ENCODE data around the gene DBNDD1.

The DBNDD1 gene

DNA sequence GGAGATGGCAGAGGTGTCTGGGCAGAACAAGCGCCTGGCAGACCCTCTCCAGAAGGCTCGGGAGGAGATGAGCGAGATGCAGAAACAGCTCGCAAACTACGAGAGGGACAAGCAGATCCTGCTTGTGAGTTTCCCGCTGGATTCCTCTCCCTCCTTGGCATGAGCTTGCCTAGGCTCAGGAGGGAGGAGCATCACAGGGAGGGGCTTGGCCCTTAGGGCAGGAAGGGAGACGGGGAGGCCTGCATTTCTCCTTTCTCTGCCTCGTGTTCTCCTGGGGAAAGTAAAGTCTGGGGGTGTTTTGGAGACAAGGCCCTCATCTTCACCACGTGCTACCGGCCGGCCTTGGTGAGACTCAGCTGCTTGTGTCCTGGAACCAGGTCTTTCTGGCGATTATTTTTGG lies 18.0 kb upstream of the DBNDD1 start:
- DNase-seq (ENCODE audit: insufficient read length, low spot score) (no peak), FAIRE-seq (no peak)

DNA sequence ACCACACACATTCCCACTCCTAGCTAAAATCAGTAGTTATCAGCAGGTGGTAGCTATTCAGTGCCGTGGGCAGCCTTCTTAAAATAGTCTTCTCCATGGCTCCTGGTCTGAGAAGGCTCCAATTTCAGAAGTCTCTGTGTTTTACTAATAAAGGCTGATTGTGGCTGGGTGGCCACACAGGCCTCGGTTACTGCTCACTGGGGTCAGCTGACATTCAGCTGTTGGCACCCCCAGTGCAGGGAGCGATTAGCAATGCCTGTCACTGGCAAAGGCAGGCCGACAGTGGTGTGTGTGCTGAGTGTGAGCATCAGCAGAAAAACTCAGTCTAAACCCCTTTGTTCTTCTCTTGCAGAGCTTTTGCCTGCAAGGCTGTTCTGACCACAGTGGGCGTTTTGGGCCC lies 16.6 kb upstream of the DBNDD1 start:
- FAIRE-seq (no peak), DNase-seq (ENCODE audit: insufficient read length, low spot score) (no peak)

DNA sequence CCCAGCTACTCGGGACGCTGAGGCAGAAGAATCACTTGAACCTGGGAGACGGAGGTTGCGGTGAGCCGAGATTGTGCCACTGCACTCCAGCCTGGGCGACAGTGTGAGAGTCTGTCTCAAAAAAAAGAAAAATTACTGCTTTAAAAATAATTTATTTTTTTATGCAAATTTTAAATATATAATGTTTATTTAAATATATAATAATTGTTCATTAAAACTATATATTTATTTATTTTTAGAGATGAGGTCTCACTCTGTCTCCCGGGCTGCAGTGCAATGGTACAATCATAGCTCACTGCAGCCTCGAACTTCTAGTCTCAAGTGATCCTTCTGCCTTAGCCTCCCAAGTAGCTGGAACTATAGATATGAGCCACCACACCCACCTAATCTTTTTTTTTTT lies 15.2 kb upstream of the DBNDD1 start:
- no peak for FAIRE-seq
- no peak for DNase-seq (ENCODE audit: insufficient read length, low spot score)

DNA sequence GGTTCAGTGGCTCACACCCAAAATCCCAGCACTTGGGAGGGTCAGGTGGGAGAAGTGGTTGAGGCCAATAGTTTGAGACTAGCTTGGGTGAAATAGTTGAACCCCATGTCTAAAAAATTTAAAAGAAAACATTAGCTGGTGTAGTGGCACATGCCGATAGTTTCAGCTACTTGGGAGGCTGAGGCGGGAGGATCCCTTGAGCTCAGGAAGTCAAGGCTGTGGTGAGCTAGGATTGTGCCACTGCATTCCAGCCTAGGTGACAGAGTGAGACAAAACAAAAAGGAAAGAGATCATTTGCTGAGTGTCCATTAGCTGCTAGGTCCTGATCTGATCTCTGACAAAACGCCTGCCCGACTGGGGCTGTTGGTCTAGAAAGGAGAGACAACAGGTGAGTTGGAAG lies 14.1 kb upstream of the DBNDD1 start:
- FAIRE-seq: no peak
- DNase-seq (ENCODE audit: insufficient read length, low spot score): no peak

DNA sequence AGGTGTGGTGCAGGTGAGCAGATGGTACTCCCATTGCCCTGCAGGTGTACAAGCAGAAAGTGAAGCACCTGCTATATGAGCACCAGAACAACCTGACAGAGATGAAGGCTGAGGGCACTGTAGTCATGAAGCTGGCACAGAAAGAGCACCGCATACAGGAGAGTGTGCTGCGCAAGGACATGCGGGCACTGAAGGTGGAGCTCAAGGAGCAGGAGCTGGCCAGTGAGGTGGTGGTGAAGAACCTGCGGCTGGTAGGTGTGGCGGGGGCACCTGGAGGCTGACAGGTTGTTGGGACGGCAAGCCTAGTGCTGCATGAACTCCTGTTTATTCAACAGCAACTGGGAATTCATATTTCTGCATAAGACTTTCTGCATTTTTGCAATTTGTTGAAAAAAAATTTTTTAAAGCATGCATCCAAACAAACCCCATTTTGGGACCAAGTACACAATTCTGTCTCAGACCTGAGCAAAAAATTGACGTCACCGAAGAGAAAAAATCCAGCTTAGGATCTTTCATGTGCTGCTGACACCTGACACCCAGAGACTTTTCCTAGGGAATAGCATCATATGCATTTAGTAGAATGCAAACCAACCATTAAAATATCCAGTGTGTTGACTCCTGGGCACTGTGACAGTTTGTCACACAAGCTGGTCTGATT lies 13.5 kb upstream of the DBNDD1 start:
- FAIRE-seq (no peak), DNase-seq (ENCODE audit: insufficient read length, low spot score) (no peak)

DNA sequence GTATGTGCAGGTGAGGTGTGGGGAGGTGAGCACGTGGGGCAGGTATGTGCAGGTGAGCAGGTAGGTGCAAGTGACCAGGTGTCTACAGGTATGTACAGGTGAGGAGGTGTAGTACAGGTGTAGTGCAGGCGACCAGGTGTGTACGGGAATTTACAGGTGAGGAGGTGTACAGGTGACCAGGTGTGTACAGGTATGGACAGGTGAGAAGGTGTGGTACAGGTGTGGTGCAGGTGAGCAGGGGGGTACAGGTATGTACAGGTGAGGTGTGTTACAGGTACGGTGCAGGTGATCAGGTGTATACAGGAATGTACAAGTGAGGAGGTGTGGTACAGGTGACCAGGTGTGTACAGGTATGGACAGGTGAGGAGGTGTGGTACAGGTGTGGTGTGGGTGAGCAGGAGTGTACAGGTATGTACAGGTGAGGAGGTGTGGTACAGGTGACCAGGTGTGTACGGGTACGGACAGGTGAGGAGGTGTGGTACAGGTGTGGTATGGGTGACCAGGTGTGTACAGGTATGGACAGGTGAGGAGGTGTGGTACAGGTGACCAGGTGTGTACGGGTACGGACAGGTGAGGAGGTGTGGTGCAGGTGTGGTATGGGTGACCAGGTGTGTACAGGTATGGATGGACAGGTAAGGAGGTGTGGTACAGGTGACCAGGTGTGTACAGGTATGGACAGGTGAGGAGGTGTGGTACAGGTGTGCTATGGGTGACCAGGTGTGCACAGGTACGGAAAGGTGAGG lies 12.8 kb upstream of the DBNDD1 start:
- DNase-seq (ENCODE audit: insufficient read length, low spot score) (no peak), FAIRE-seq (no peak)

DNA sequence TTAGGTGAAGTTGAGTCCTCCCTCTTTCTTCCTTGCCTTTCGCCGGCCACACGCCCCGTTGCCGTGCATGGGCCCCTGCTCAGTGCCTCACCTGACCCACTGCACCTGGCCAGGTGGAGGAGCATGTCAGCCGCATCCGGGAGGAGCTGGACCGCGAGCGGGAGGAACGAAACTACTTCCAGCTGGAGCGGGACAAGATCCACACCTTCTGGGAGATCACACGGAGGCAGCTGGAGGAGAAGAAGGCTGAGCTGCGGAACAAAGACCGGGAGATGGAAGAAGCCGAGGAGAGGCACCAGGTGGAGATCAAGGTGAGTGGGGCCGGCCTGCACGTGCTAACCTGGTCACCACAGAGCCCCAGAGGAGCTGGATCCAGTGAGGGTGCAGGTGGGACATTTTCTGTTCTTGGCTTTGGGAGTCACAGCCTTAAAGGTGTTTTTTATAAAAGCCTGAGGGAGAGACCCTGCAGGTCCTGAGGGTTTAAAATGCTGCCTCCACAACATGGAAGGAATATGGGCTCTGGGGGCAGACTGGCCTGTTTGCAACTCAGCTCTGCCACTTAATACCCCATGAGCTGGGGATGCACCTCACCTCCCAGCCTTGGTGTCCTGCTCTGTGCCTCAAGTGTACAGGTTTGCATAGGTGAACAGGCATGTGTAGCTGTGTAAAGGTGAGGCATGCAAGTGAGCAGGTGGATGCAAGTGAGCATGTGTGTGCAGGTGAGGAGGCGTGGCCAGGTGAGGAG lies 12.1 kb upstream of the DBNDD1 start:
- DNase-seq (ENCODE audit: insufficient read length, low spot score): no peak
- FAIRE-seq: no peak

DNA sequence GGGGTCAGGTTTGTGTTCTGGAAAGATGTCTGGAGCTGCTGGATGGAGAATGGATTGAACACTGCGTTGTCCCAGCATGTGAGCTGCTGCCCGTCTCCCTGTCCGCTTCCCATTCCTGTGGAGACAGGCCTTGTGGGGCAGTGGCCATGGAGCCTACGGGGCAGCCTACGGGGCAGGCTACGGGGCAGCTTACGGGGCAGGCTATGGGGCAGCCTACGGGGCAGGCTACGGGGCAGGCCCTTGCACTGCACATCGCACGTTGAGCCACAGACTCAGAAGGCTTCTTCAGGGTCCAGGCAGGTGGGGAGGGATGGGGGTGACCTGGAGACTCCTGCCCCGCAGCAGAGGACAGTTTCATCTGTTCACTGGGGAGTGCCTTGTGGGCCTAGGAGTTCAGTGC lies 9.7 kb upstream of the DBNDD1 start:
- DNase-seq (ENCODE audit: insufficient read length, low spot score) (no peak), FAIRE-seq (no peak)

DNA sequence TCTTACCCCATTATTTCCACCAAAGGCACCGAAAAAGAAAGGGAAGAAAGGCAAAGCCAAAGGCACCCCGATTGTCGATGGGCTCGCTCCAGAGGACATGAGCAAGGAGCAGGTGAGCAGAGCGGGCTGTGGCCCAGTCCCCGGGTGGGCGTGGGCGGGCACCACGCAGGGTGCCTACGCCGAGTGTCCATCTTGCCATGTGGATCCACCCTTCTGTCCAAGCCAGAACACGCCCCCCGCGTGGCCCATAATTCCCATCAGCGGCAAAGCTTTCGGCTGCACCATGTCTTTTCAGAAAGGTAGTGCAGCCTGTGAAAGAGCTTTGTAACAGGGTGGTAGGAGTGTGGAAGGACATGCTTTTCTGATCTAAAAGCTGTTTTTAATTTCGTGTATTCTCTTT lies 8.4 kb upstream of the DBNDD1 start:
- FAIRE-seq (no peak), DNase-seq (ENCODE audit: insufficient read length, low spot score) (no peak)

DNA sequence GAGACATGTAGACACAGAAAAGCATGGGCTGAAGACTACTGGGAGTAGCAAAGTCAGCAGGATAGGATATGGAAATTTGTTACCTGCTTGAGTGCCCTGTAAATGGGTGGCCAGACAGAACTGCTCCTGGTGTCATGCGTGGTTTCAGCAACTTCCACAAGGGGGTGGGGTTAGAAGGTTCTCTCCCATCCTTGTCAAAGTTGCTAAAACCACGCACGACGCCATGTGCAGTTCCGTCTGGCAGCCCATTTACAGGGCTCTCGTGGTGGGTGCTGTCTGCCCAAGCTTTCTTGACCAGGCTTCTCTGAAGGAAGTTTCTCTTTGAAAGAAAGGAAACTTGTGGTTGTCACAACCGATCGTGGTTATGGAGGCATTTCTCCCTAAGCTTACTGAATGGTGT lies 6.9 kb upstream of the DBNDD1 start:
- FAIRE-seq (peak; percentile 78), DNase-seq (ENCODE audit: insufficient read length, low spot score) (no peak)

DNA sequence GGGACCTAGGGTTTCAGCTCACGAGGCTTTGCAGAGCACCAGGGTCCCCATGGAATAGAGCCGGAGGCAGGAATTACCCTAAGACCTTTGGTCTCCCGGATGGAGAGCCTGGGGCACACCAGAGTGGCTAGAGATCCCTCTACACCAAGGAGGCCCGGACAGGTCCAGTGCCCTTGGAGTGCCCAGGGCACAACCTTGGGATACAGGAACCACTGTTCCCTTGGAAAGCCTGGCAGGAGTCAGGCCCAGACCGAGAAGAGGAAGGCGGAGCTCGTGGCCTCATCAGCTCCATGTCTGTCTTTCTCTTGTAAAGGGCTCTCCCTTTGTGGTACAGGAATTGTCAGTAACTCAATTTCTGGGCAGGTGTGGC lies 3.8 kb upstream of the DBNDD1 start:
- no peak for FAIRE-seq
- DNase-seq (ENCODE audit: insufficient read length, low spot score): no peak

DNA sequence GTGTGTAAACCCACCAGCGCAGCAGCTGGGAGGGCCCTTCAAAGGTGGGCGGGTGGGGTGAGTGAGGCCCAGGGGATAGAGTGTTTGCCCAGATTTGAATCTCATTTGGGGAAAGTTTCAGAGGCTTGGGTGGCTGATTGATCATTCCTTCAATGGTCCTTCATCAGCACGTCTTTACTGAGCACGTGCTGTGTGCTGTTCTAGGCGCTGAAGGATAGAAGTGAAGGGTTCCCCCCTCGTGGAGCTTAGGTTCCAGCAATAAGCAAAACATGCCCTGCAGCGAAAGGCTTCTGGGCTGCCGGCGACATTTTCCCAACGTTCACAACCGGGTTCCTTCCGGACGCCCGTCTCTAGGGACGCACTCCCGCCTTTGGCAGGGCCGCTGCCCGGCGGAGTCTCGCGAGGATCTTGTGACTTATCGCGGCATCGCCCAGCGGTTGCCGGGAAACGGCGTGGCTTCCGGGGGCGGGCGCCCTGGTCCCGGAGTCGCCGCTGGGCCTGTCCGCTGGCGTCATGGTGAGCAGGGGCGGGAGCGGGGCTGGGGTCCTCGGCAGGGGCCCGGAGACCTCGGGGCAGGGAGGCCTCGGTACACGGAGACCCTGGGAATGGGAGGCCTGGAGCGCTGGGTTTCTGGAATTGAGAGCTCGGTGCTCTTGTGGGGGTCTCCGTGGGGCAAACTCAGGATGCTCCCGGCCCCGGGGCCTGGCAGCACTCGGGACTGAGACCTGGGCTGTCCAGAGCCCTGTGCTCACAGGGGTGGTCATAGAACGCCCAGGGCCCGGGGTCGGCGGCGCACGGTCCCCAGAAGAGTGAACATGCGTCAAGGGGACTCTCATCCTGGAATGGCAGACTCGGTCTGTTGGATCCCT lies 3.2 kb upstream of the DBNDD1 start:
- DNase-seq (ENCODE audit: insufficient read length, low spot score) (peak; percentile 96), FAIRE-seq (peak; percentile 89)

DNA sequence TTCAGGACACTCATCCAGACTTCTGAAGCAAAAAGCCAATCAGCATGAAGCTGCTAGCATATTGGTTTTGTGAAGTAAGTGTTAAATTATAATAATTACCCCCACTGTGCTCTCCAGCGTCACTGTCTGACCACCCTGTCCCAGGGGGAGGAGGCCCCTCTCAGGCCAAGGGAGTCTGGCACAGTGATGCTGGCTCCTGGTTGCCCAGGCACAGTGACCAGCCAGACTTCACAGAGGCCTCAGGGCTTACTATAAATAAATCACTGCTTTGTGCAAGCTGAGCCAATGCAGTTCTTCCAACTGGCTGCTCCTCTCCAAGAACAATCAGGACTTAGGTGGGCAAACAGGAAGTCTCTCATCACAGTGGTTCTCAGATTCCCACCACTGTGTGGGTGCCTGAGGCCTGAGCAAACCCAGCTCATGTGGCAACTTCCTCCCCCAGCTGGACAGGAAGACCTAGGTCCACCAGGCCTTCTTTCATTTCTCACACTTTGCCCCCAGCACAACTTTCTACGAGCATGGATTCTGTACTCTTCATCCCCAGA lies 1.7 kb upstream of the DBNDD1 start:
- FAIRE-seq (peak; percentile 53), DNase-seq (ENCODE audit: insufficient read length, low spot score) (no peak)

DNA sequence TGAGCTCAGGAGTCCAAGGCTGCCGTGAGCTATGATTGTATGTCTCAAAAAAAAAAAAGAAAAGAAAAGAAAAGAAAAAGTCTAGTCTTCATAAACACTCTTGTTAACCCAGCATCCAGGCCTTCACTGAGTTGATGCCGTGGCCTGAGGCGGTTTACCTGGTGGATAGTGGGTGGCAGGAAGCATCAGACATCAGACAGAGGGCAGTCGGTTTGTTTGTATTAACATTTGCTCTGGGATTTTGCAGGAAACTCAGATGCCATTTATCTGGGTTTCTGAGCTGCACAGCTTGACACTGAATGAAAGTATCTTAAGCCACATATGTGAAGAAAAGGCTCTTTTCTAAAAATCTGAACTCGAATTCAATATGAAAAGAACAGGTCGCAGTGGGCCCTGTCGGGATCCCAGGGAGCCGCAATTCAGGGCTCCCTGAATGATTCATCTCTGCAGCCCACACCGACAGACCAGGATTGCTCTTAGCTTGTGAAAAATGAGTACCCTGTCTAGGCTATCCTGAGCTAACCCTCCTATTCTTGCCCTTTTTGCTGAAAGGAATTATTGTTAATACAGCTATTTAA lies 1.1 kb upstream of the DBNDD1 start:
- no peak for DNase-seq (ENCODE audit: insufficient read length, low spot score)
- no peak for FAIRE-seq

DNA sequence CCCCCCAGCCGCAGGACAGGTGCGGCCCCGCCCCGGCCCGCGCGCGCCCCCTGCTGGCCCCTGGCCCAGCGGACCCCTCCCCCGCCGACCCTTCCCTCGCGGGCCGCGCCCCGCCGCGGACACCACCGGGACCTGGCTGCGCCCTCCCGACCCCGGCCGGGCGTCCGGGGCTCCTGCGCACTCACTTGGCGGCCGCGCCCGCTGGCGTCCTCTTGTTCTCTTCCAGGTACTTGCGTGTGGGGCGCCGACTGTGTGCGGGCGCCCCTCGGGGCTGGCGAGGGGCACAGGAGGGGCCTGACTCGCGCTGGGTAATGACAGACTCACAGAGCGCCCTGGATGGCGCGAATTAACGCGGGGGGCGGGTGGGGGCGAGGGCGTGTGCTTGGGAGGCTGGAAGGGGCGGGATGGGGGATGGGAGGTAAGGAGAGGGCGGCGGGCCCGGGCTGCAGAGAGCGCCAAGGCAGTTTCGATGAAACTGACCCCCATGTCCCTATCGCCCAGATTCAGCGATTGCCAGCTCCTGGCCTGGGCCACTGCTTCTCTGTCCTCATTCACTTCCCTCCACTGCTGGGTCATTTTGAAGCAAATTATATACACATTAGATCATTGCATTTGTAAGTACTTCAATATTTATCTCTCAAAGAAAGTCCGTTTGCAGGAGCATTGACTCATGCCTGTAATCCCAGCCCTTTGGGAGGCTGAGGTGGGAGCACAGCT lies 445 bp upstream of the DBNDD1 start:
- DNase-seq (ENCODE audit: insufficient read length, low spot score): peak; percentile 69
- FAIRE-seq: no peak

DNA sequence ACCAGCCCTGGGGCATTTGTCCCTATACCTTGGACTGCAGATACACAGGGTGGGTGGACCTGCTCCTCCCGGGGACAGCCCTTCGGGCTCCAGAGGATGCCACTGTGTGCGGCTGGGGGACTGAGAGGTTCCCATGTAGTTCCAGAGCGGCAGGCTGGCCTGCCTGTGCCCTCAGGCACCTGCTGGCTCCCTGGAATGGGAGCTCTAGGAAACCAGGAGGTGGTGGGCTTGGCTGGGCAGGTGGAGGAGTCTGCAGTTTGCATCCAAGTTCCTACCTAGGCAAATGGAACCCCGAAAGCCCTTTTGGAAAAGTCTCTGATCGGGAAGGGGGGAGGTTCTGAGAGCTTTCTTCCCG lies 982 bp downstream of the DBNDD1 start:
- DNase-seq (ENCODE audit: insufficient read length, low spot score) (no peak), FAIRE-seq (no peak)

DNA sequence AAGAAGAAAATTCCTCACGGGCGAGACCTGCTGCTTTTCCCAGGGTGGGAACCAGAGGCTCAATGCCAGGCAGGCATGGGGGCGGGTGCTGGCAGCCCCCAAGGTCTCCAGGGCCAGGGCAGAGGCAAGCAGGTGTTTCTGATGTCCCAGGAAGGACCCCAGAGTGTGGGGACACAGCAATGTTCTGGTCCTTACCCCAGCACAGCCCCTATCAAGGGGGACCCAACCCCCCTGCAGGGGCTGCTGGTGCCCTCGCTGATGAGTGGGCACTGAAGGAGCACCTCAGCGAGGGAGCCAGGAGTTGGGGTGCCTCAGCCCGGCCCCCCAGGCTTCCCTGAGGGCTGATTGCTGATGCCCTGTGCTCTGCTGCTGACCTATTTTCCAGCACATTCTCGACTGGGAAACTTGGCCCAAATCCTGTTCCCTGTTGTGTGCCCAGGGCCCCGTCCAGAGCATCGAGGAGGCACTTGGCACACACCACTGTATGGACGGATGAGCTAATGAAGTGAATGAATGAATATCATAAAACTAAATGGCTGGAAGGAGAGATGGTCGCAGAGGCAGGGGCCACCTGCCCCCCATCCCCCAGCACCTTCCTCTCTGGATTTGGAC lies 2.8 kb downstream of the DBNDD1 start:
- no peak for DNase-seq (ENCODE audit: insufficient read length, low spot score)

DNA sequence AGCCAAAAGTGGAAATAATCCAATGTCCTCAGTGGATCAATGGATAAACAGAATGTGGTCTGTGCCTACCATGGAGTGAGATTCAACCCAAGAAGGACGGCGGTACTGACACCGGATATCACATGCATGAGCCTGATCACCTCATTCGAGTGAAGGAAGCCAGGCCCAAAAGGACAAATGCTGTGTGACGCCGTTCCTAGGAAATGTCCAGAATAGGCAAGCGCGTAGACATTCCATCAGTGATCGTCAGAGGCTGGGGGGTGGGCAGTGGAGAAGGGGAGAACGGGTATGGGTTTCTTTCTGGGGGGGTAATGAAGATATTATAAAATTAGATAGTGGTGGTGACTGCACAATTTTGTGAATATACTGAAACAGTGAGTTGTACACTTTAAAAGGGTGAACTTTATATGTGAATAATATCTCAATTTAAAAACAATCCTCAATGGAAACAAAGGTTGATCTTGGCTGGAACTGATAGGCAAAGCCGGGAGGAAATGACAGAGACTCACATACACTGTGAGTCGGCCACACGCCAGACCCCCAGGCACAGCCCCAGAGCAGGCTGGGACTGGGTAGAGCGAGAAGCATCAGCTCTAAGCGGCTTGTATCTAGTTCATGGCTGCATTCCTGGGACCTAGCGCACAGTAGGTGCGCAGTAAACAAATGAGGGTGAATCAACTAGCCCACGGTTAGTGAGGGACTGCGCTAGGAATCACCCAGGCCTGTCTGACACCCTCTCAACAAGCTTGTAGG lies 3.5 kb downstream of the DBNDD1 start:
- FAIRE-seq: no peak
- DNase-seq (ENCODE audit: insufficient read length, low spot score): no peak

More for the DNA sequence above, 2.8 kb downstream of the DBNDD1 start:
- FAIRE-seq: no peak

Data from GM19239 (cell line).